ENCODE measurements around the gene PTPRT.

The PTPRT gene

DNA sequence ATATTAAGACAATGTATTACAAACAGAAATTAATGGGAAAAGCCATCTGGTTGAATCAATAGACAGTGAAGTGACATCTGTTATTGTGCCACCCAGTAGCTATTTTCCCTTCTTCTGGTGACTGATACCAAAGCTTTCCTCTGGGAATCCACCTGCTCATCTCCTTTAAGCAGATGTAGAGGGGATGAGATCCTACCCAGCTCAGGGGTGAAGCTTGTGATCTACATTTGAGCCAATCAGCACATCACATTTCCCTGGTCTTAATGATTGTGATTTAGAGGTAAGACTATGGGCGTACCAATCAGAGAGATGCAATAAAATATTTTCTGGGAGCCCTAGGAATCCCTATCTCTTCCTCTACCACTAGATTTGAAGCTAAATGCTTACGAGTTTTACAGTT, 782.9 kb downstream of the PTPRT start:
- no peak for DNase-seq (ENCODE audit: low read depth in 1 of 2, low spot score in 1 of 2)

- DNase-seq (ENCODE audit: low read depth in 1 of 2, low spot score in 1 of 2) = no peak
Observed at GRCh38 chr20:42402455-42402854, 787.3 kb downstream of the PTPRT start.

- no peak for DNase-seq (ENCODE audit: low read depth in 1 of 2, low spot score in 1 of 2)
Observed at GRCh38 chr20:42401613-42402012, 788.1 kb downstream of the PTPRT start.

DNA sequence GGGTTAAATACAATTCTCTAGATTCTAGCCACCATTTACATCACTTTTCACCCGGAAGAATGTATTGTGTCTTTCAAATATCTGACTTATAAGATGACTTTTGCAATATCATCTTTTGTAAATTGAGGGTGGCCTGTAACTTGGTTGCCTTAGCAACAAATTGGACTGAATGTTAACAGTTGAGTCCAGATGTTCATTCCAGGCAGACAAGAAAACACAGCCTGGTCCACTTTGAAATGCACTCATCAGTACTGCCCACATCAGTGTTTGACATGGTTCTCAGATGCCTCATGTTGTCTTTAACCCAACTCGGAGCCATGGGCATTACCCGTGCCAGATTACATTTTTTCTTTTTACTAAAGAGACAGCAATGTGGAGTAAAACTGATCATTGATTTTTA, 789.9 kb downstream of the PTPRT start:
- no peak for DNase-seq (ENCODE audit: low read depth in 1 of 2, low spot score in 1 of 2)

DNA sequence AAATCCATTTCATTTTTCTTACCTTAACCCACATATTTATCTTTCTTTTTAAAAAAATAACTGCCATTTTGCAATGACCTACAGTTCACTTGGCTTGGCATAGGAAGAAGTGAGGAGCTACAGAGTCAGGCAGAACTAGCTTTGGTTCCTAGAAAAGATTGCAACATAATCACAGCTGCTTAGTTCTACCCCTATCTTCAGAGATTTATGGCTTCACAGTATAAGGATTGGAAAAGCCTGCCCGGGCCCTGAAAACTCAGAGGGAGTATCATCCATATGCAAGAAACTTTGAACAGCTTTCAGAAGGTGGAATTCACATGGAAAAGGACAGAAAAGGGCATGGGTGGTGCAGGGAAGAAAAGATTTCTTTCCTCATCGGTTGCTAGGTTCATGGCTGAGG, 797.3 kb downstream of the PTPRT start:
- no peak for DNase-seq (ENCODE audit: low read depth in 1 of 2, low spot score in 1 of 2)

DNA sequence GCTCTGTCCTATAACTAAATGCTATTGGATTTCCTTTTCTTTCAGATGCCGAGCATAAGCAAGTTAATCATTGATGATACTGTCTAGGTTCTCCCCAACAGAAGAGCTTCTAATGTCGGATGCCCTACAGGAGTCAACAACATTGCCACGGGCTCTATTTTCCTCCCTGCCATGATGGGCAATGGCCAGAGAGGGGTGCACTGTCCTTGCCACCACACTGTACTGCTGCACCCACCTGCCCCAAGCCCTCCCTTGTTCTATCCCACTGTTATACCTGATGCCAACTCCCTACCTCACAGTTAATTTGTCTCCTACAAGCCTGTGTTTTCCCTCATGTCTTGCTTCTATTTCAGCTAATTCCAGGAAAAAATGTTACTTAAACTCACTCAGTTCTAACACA, 797.9 kb downstream of the PTPRT start:
- no peak for DNase-seq (ENCODE audit: low read depth in 1 of 2, low spot score in 1 of 2)

GRCh38 chr20:42380287-42380686, 809.4 kb downstream of the PTPRT start:
- no peak for DNase-seq (ENCODE audit: low read depth in 1 of 2, low spot score in 1 of 2)

GRCh38 chr20:42379385-42379784, 810.3 kb downstream of the PTPRT start:
- DNase-seq (ENCODE audit: low read depth in 1 of 2, low spot score in 1 of 2) = no peak

GRCh38 chr20:42378826-42379225, 810.9 kb downstream of the PTPRT start:
- DNase-seq (ENCODE audit: low read depth in 1 of 2, low spot score in 1 of 2) = no peak

- no peak for DNase-seq (ENCODE audit: low read depth in 1 of 2, low spot score in 1 of 2)
Observed at GRCh38 chr20:42376131-42376530, 813.6 kb downstream of the PTPRT start.

GRCh38 chr20:42373049-42373448, 816.7 kb downstream of the PTPRT start:
- no peak for DNase-seq (ENCODE audit: low read depth in 1 of 2, low spot score in 1 of 2)

DNA sequence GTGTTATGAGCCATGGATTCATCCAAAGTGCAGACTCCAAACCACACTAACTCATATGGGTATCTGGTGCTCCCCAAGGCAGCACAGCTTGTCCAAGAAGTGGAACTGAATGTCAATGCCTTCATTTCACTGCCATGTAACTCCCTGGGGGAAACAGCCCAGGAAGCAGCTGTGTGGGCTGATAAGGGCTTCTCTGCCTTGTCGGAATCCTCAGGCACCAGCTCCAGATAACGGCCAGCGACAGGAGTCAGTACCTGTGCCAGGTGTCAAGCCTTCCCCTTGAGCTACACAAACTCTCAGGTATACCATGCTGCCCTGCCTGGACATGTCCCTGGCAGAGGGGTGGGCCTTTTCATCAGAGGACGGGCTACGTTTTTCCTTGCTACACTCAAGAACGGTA, 819.6 kb downstream of the PTPRT start:
- no peak for DNase-seq (ENCODE audit: low read depth in 1 of 2, low spot score in 1 of 2)

DNA sequence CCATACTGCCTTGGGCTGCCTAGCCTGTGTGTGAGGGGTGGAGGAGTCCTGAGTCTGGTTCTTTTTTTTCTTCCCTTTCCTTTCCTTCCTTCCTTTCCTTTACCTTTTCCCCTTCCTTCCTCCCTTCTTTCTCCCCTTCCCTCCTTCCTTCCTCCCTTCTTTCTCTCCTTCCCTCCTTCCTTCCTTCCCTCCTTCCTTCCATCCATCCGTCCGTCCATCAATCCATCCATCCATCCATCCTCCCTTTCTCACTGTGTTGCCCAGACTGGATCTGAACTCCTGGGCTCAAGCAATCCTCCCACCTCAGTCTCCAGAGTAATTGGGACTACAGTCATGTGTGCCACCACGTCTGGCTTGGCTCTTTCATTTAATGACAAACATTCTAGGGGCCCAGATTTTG, 820.8 kb downstream of the PTPRT start:
- no peak for DNase-seq (ENCODE audit: low read depth in 1 of 2, low spot score in 1 of 2)

- DNase-seq (ENCODE audit: low read depth in 1 of 2, low spot score in 1 of 2) = no peak
Observed at GRCh38 chr20:42366626-42367025, 823.1 kb downstream of the PTPRT start.

DNA sequence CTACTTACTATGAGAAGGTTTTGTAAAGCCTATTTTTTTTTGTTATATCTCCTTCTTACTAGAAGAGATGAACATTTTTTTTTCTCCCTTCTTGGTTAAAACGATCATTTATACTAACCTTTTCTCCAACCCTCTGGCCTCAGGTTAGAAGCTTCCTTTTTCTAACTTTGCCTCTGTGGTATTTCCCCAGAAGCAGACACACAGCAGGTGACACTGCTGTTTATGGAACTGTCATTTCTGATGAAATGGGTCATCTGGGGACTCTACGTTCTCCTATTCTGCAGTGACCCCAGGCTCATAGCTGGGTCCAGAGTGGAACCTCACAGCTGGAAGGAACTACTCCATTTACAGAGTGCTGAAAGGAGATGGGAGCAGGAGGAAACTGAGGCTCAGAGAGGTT, 825.3 kb downstream of the PTPRT start:
- no peak for DNase-seq (ENCODE audit: low read depth in 1 of 2, low spot score in 1 of 2)

DNA sequence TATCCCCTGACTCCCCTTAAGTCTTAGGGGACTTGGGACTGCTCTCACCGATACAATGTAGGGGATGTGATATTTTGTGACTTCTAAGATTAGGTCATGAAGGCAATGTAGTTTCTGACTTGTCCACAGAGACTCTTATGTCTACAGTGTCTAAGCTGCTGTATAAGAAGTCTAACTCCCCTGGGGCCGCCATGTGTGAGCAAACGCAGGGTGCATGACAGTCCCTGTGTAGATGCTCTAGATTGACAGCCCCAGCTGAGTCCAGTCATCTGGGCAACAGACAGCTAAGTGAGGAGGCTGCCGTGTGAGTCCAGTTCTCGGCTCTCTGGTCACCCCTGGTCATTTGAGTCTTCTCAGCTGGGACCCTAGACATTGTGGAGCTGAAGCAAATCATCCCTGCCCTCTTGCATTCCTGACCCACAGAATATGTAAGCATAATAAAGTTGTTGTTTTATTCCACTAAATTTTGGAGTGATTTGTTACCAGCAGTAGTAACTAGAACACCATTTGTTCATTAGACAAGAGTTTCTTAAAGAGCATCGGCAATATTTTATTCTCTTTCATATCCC, 828.2 kb downstream of the PTPRT start:
- DNase-seq (ENCODE audit: low read depth in 1 of 2, low spot score in 1 of 2) = no peak

- no peak for DNase-seq (ENCODE audit: low read depth in 1 of 2, low spot score in 1 of 2)
Observed at GRCh38 chr20:42360621-42361020, 829.1 kb downstream of the PTPRT start.

DNA sequence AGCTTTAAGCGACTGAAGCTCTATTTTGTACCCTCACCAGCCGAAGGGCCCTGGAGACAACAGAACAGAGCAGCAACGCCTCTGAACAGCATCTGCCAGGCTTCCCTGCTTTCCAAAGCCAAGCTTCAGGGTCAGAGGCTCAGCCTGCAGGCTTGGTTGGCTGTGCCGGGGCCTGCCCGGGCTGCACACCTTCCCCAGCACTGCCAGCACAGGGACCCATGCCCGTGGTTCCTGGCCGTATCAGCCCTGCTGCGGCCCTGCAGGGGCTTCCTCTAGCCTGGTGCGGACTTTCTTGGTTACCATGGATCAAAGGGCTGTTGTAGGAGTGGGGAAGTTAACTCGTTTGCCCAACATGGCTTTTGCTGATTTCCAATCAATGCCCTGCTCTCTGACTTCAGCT, 830.1 kb downstream of the PTPRT start:
- no peak for DNase-seq (ENCODE audit: low read depth in 1 of 2, low spot score in 1 of 2)

DNA sequence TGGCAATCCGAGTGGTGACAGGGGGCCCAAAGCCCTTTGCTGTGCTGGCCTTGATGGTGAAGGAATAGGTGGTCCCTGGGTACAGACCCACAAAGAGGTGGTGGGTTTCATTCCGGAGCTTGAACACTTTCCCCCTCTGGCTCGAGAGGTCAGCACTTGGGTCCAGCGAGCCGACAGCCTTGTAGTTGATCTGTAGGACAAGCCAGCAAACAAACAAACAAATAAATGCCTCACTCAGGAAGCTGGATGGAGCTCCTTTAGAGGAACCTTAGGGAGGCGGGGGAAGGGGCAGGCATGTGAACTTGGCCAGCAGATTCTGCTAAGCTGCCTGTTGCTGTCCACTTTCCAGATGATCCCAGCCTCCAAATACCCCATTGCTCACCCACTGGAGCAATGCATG, 837.6 kb downstream of the PTPRT start:
- DNase-seq (ENCODE audit: low read depth in 1 of 2, low spot score in 1 of 2) = no peak

DNA sequence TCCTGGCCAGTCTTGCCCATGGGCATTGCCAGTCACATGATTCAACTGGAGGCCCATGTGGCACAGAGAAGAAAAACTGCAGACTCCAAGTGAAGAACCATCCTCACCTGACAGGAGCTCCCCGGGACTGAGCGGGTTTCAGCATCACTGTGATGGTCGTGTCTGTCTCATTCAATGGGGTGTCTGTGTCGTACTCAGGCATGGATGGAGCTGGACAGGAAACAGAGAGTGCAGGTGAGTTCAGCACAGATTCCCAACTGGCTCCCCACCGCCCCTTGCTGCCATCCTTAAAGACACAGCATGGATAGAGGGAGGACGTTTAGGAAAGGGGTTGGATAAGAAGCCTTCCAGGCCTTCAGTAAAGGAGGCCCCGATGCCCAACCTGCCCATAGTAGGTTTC, 839.2 kb downstream of the PTPRT start:
- no peak for DNase-seq (ENCODE audit: low read depth in 1 of 2, low spot score in 1 of 2)

DNA sequence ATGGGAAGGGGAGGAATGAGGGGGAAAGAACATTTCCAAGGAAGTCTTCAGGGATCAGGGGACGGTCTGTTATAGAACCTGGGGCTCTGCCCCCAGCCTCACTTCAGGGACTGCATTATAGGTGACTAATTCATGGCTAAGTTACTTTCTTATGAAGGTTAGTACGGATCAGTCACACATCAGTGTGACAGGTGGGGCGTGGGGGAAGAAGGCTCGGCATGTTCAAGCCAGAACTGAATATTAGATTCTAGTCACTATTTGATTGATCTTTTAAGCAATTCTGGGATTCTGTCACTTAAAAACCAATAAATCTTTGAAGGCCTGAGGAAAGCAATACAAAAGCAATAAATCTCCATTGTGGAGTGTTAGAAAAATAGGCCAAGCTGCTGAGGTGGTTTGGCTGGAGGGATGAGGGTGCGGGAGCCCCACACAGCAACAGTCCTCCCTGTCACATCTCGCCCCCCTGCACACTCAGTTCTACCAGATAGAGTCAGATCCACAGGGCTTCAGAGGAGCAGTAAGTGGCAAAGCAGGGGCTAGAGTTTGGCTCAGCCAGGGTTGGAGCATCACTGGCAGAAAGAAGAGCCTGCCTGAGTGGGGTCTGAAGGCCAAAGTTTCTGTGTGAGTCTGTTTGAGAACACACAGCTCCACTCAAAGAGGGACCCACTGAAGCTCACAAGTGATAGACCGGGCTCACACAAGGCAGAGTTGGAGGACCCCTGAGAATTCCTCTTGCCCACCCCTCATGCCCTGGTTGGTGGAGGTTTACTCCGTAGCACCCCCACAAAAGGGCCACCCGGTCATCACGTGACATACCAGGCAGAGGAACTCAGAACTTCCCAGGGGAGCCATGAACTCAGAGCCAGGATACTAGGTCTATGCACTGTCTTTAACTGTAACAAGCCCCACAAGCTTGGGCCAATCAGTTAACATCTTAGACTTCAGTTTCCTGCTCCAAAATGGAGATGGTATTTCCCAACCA, 843.2 kb downstream of the PTPRT start:
- no peak for DNase-seq (ENCODE audit: low read depth in 1 of 2, low spot score in 1 of 2)

DNA sequence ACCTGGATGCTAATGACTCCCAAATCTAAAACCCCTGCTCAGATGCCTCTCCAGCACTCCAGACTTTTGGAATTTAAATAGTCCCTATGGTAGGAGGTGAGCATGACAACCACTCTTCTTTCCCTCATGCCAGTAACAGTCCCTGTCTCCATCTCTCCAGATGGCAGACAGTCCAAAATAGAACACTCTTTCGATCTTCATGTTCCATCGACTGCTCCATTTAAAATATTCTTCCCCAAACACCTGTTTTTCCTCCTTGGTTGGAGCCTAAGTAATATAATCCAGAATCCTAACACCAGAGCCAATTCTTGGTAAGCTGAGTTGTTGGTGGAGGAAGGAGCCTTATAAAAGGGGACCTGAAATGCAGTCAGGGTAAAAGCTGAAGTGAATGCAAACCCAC, 848.1 kb downstream of the PTPRT start:
- DNase-seq (ENCODE audit: low read depth in 1 of 2, low spot score in 1 of 2) = no peak

- no peak for DNase-seq (ENCODE audit: low read depth in 1 of 2, low spot score in 1 of 2)
Observed at GRCh38 chr20:42340368-42340767, 849.3 kb downstream of the PTPRT start.

Data from activated CD4-positive, alpha-beta T cell treated with anti-CD3 and anti-CD28 coated beads, Interleukin-2, amount 50 U/mL, for 24 hours (primary cell).